Left lobe of liver (tissue), 2 donors: ENCODE data around the gene RBM20. TPM values are rescaled to one million over a fixed set of nuclear protein-coding genes. Genes with fewer than 3 reads are reported as not detected.
A peak's percentile ranks its signal among the peaks of the same experiment; 100 is the strongest.

Experiments
- ATAC-seq: fragments of 200-7000 bp; cut with Tn5 transposase; one replicate; pipeline ENCODE4 v1.9.1; 2020; ENCODE audit warnings: mild to moderate bottlenecking, moderate library complexity
- DNase-seq: peaks from one replicate; pipeline ENCODE4 v3.0.0-alpha.2; 2020; ENCODE audit warnings: low spot score
- total RNA-seq: library from RNA; stranded (reverse); gene quantifications from one replicate; pipeline ENCODE4 v1.2.1, GENCODE V29; 2021
- donor health status: DM: no; HTN: no; CAD: no; lungs with moderate emphysema.
- donor health status: DM: no; HTN: yes; CAD: no.

RBM20 gene
- total RNA-seq, 1 donor from 2014 or later = 0.33 TPM

GRCh38 chr10:110824660-110825059 lies 180.5 kb downstream of the RBM20 start:
- ATAC-seq = no peak
- DNase-seq = no peak

DNA sequence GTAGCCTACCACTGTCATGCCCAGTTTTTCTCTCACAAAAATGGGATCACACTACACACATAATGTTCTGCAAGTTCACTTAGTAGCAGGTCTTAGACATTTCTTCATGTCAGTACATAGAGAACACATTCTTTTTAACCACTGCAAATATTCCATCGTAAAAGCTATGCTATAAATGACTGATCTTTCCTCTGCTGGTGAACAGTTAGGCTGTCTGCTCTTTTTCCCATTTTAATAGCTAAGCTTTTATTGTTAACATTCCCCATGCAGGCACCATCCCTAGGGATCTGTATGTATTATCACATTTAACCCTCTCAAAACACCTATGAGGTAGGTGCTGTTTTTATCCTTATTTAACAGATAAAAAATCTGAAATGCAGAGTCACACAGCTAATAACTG lies 181.4 kb downstream of the RBM20 start:
- DNase-seq = no peak
- no peak for ATAC-seq

DNA sequence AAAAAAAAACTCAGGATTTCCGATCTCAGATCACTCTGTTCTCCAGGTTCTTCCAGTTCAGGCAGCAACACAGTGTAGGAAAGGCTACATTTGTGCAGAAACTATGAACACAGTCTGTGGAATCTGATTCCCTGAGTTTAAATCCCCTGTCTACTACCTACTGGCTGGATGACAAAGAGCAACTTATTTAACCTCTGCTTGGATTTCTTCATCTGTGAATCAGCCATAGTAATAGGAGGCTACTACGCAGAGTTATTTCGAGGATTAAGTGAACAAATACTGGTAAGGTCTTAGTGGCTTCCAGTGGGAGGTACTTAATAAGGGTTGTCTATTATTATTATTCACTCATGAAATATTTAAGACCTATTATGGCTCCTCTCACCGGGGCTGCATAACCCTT lies 183.3 kb downstream of the RBM20 start:
- ATAC-seq (no peak), DNase-seq (no peak)

DNA sequence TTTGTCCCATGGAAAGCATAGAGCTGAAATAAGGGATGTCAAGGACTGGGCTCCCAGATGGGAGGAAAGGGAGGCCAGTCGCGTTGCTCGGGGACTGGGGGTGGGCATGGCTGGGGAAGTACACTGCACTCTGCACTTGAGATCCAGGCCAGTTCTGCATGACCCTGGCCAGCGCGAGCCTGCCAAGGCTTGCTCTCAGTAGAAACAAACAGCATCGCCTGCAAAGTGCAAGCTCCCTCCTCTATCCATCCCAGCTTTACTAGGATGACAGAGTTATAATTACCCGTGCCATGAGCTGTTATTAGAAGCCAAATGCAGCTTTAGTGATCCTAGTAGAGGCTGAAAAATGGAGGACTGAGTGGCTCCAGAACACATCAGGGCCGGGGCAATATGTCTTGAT lies 183.7 kb downstream of the RBM20 start:
- DNase-seq (no peak), ATAC-seq (peak; percentile 78)

DNA sequence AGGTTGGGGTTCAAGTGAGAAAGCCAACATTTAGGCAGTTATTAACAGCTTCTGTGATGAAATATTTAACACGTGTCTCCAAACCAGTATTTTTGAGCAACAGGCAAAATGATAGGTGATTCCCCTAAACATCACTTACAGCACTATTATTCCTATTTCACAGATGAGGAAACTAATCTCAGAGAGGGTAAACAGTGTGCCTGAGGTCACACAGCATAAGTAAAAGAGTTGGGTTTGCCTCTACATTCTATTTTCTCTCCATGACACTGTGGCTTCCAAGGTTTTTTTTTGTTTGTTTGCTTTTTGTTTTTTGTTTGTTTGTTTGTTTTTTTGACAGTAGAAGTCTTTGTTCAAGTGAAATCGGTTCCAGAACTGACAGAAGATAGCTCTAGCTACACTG lies 184.4 kb downstream of the RBM20 start:
- ATAC-seq (no peak), DNase-seq (no peak)

DNA sequence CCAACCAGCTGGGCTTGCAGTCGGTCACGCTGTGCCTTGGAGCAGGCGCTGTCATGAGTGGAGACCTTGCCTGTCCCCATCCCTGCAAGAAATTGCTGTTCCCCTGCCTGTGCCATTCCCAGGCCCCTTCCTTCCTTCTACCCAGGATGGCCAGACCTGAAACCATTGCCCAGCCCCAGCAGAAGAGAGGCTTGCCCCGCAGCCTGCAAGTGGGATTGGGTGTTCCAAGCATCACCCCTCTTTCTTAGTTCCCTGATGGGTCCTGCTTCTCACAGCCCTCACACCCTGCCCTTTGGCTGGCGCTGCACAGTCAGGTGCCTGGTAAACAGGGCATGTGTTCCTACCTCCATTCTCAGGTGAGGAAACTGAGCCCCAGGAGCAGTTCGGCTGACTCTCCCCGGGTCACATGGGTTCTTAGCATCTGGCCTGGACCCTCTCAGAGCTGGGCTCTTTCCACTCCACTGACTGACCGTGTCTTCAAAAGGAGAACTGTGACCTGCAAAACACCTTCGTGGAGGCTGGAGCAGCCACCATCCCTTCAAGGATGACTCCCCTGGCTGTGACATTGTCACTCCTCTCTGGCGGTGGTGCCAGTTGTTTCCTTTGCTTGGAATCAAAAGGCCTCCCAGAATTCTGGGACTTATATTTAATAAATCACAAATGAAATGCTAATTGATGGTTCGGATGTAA lies 185.7 kb downstream of the RBM20 start:
- ATAC-seq (no peak), DNase-seq (no peak)

- no peak for ATAC-seq
- no peak for DNase-seq
Measured at GRCh38 chr10:110833234-110833940, 189.3 kb downstream of the RBM20 start.

DNA sequence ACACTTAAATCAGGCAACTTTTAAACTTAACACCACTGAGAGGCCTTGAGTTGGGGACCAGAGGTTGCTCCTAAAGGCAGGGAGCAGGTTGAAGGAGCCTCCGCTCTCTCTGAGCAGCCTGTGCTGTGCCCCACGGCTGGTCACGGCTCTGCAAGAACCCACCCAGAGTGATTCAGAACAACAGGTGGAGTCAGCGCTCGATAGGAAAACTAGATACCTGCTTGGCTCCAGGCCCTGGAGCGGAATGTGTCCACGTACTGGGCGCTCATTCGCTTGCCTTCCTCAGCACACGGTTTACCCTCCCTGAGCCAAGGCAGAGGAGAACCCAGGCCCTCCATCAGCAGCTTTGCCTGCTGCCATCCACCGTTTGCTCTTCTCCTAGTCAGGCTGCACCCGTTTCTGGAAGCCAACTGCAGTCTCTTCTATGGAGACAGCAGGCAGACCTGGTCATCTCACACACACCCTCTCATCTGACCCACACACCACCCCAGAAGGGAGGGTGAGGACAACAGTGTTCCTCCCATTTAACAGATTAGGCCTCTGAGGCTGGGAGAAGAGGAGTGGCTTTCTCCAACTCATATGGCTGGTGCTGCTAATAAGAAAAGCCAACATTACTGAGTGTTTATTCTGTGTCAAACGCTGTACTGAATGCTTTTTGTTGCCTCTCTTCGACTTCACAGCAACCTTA lies 189.9 kb downstream of the RBM20 start:
- no peak for DNase-seq
- ATAC-seq = no peak

- no peak for DNase-seq
- ATAC-seq = no peak
Measured at GRCh38 chr10:110834629-110835301, 190.6 kb downstream of the RBM20 start.

GRCh38 chr10:110835841-110836240 lies 191.7 kb downstream of the RBM20 start:
- DNase-seq (no peak), ATAC-seq (no peak)

DNA sequence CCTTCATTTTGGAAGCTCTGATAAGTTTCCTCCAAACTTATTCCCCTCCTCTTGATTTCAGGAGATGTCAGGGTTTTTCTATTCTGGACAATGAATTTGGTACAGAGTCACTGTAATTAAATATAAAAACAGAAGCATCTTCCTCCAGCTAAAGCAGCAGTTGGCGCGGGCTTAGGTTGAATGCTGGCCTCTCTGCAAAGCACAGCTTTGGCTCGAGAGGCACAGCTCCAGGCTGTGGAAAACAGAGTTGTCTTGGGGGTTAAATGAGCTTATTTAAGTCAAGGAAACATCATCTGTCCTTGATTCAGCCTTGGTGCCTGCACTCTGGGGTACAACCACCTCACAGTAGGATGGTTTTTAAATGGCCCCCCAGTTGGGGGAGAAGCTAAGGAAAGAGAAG lies 192.6 kb downstream of the RBM20 start:
- no peak for DNase-seq

DNA sequence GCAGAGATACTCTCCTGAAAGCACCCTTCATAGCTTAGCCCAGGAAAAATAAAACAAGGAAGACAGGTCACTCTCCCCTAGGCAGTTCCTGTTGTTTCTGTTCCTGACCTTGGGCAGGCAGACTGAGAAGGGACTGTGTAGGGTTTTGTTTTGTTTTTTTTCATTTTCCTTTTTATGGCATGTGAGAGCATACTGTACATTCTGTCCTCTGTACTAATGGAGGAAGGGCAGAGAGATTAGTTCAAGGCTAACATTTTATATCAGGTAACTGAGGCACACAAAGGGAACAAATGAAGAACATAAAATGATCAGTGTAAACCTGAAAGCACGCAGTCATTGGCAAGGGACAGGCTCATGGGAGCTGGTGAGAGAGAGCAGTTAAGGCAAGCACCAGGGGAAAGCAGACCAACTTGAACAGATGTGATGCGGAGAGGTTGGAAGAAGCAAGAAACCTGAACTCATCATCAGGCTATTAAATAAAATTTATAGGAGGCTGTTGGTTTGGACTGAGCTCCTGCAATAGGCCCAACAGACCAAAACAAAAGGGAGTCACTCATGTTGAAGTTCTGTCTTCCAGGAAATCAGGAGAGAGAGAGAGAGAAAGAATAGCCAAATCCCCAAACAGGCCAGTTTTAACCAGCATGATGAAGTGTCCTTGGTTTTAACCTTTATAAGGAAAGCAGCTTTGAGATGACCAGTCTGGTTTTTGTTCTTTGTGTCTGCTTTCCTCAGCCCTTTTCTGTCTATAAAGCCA lies 193.5 kb downstream of the RBM20 start:
- no peak for ATAC-seq
- no peak for DNase-seq

More for the DNA sequence above, 192.6 kb downstream of the RBM20 start:
- ATAC-seq = no peak

- peak; percentile 81 for DNase-seq
- ATAC-seq = peak; percentile 75
Measured at GRCh38 chr10:110840225-110840922, 196.2 kb downstream of the RBM20 start.

- peak; percentile 1 for ATAC-seq
Measured at GRCh38 chr10:110840923-110841428, 196.8 kb downstream of the RBM20 start.

GRCh38 chr10:110841767-110842267 lies 197.7 kb downstream of the RBM20 start:
- no peak for ATAC-seq

More at GRCh38 chr10:110840923-110841428, 196.8 kb downstream of the RBM20 start:
- no peak for DNase-seq

GRCh38 chr10:110842326-110842904 lies 198.3 kb downstream of the RBM20 start:
- ATAC-seq = no peak
- DNase-seq = no peak

More at GRCh38 chr10:110841767-110842267, 197.7 kb downstream of the RBM20 start:
- no peak for DNase-seq

DNA sequence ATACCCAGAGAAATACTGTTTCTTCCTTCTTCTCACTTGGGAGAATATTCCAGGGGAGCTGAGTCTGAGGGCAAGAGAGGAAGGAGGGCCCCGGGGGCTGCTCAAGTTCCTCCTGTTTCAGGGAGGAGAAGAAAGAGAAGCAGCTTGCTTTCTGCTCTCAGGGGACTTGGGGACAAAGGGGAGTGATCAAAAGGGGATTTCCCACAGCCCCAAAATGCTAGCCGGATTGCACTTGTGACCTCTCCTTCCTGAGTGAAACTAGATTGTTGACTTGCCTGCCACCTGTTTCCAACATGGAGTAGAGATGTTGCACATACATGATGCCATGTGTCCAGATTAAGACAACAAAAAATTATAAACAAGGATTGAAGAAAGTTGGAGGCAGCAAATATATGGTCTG lies 198.9 kb downstream of the RBM20 start:
- no peak for ATAC-seq
- DNase-seq = no peak

GRCh38 chr10:110843796-110844616 lies 199.9 kb downstream of the RBM20 start:
- no peak for DNase-seq
- no peak for ATAC-seq

DNA sequence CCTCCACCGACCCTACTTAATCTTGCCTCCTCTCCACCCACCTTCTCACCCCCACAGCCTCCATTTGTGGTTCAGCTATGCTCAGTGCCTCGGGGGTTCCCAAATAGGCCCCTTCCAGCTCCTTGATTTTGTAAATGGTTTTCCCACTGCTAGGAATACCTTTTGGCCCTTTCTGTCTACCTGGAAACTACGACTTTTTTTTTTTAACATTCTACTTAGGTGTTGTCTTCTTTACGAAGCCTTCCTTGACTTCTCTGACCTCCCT lies 200.4 kb downstream of the RBM20 start:
- ATAC-seq (no peak), DNase-seq (no peak)
